ENCODE results near the gene MYO5C.

MYO5C gene

DNA sequence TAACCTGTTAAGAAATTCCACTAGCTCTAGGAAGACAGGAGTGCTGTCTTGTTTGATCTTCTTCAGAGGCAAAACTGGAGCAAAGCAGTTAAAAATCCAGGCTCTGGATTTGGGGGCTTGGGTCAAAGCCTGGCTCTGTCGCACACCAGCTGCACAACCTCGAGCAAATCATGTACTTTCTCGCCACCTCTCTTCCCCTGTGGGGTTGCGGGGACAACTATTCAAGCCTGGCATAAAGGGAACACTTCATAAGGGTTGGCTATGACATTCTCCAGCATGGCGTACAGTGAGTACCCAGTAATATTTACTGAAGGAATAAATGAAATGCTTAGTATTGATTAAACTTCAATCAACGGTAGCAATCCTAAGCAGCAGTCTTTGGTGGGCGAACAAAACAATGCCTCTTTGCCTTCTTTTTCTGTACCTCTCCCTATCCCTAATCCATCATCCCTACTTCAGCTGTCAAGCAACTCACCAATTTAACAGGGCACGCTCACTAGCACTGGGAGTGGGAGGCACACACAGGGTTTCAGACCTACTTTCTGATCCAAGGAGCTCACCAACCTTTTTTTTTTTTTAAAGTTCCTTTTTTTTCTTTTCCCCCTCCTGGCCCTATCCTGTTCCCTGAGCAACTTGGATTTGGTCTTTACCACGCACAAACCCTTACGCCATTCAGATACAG is 137.4 kb downstream of the MYO5C start:
- TF ChIP-seq CTCF (IDR thresholded peaks at IDR 0.05; ENCODE audit: borderline replicate concordance, control extremely low read depth, extremely low read depth, insufficient read depth, missing control alignments) = no peak
- in situ Hi-C loops (cut with MboI; ENCODE audit: low sequenced_read_pairs, unreplicated experiment) = no loop called here
- no peak for DNase-seq (ENCODE audit: low spot score)

- no peak for TF ChIP-seq CTCF (IDR thresholded peaks at IDR 0.05; ENCODE audit: borderline replicate concordance, control extremely low read depth, extremely low read depth, insufficient read depth, missing control alignments)
- DNase-seq (ENCODE audit: low spot score) = no peak
- in situ Hi-C loops (cut with MboI; ENCODE audit: low sequenced_read_pairs, unreplicated experiment) = no loop called here
Observed at GRCh38 chr15:52155878-52156277, 139.7 kb downstream of the MYO5C start.

GRCh38 chr15:52154896-52155865 is 140.4 kb downstream of the MYO5C start:
- in situ Hi-C loops (cut with MboI; ENCODE audit: low sequenced_read_pairs, unreplicated experiment) = no loop called here
- DNase-seq (ENCODE audit: low spot score) = no peak
- no peak for TF ChIP-seq CTCF (IDR thresholded peaks at IDR 0.05; ENCODE audit: borderline replicate concordance, control extremely low read depth, extremely low read depth, insufficient read depth, missing control alignments)

- DNase-seq (ENCODE audit: low spot score) = no peak
- in situ Hi-C loops (cut with MboI; ENCODE audit: low sequenced_read_pairs, unreplicated experiment) = no loop called here
- no peak for TF ChIP-seq CTCF (IDR thresholded peaks at IDR 0.05; ENCODE audit: borderline replicate concordance, control extremely low read depth, extremely low read depth, insufficient read depth, missing control alignments)
Observed at GRCh38 chr15:52153900-52154895, 141.4 kb downstream of the MYO5C start.

DNA sequence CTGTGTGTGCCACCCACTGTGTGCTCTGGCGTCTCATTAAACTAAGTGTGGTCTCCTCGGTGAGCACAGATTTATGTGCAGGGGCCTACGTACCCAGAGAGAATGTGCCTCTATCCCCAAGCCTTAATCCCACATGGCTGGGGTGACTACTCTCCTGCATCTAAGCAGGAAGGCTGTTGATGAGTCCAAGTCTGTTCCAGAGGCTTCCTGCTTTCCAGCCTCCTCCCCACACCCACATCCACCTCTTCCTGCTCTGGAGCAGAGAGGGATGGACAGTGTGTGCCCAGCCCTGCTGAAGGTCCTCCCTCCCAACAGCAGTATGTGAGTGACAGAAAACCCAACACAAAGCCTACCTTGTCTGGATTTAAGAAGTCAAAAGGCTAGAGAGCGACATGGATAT is 144.3 kb downstream of the MYO5C start:
- DNase-seq (ENCODE audit: low spot score) = no peak
- TF ChIP-seq CTCF (IDR thresholded peaks at IDR 0.05; ENCODE audit: borderline replicate concordance, control extremely low read depth, extremely low read depth, insufficient read depth, missing control alignments) = no peak
- in situ Hi-C loops (cut with MboI; ENCODE audit: low sequenced_read_pairs, unreplicated experiment) = no loop called here

DNA sequence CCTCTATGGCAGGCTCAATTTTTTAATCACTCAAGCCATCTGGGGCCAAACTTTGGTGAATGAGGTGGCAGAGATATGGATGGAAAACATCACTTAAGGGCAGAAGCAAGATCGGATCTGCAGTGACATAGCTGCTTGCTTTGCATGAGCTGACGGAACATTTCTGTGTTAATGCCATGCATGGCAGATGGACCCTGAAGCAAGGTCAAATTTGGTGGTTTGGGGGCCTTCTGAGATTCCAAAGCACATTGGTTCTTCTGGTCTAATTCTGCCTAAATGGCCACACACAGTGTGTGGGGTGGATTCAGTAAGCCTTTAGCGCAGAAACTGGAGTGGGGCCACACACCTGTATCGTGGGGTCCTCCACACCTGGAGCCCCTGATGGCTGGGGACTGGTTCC is 144.7 kb downstream of the MYO5C start:
- TF ChIP-seq CTCF (IDR thresholded peaks at IDR 0.05; ENCODE audit: borderline replicate concordance, control extremely low read depth, extremely low read depth, insufficient read depth, missing control alignments) = no peak

More for the DNA sequence above, 144.7 kb downstream of the MYO5C start:
- no peak for DNase-seq (ENCODE audit: low spot score)
- in situ Hi-C loops (cut with MboI; ENCODE audit: low sequenced_read_pairs, unreplicated experiment) = no loop called here

Data from GM13976 (cell line).